Stimulated activated CD8-positive, alpha-beta memory T cell treated with anti-CD3 and anti-CD28 coated beads, Interleukin-12 subunit alpha, Interleukin-12 subunit beta, amount 100 ng/mL, for 1 hour (primary cell): ENCODE results near the gene BDNF.

Source experiments
- DNase-seq: peaks from one replicate; pipeline ENCODE4 v3.0.0-alpha.2; 2020; ENCODE audit warnings: low read depth

Gene BDNF

GRCh38 chr11:27705873-27706820 is 5.9 kb upstream of the BDNF start:
- no peak for DNase-seq

- DNase-seq, result no peak
Observed at GRCh38 chr11:27703481-27703880, 3.2 kb upstream of the BDNF start.

GRCh38 chr11:27702811-27703210 is 2.6 kb upstream of the BDNF start:
- no peak for DNase-seq

- no peak for DNase-seq
Observed at GRCh38 chr11:27701355-27702105, 1.3 kb upstream of the BDNF start.

GRCh38 chr11:27699926-27700350 is 317 bp downstream of the BDNF start:
- no peak for DNase-seq

GRCh38 chr11:27699242-27699925 is 871 bp downstream of the BDNF start:
- DNase-seq, result no peak

- DNase-seq, result peak; percentile 9
Observed at GRCh38 chr11:27698872-27699241, 1.4 kb downstream of the BDNF start.

GRCh38 chr11:27697679-27698275 is 2.5 kb downstream of the BDNF start:
- DNase-seq, result no peak

GRCh38 chr11:27696961-27697360 is 3.3 kb downstream of the BDNF start:
- DNase-seq, result no peak

GRCh38 chr11:27696115-27696514 is 4.1 kb downstream of the BDNF start:
- DNase-seq, result no peak

- DNase-seq, result no peak
Observed at GRCh38 chr11:27694992-27695391, 5.3 kb downstream of the BDNF start.

GRCh38 chr11:27693398-27693797 is 6.9 kb downstream of the BDNF start:
- DNase-seq, result no peak

GRCh38 chr11:27692781-27693180 is 7.5 kb downstream of the BDNF start:
- DNase-seq, result no peak

GRCh38 chr11:27688076-27688475 is 12.2 kb downstream of the BDNF start:
- DNase-seq, result no peak

GRCh38 chr11:27681664-27682063 is 18.6 kb downstream of the BDNF start:
- no peak for DNase-seq

- DNase-seq, result no peak
Observed at GRCh38 chr11:27679136-27680015, 20.9 kb downstream of the BDNF start.

- no peak for DNase-seq
Observed at GRCh38 chr11:27678242-27678641, 22.0 kb downstream of the BDNF start.

- DNase-seq, result no peak
Observed at GRCh38 chr11:27677108-27677507, 23.1 kb downstream of the BDNF start.

- DNase-seq, result no peak
Observed at GRCh38 chr11:27673979-27674663, 26.1 kb downstream of the BDNF start.

- no peak for DNase-seq
Observed at GRCh38 chr11:27672836-27673464, 27.3 kb downstream of the BDNF start.
